ENCODE data around the gene CDK15. TPM values are rescaled to one million over a fixed set of nuclear protein-coding genes. Genes with fewer than 3 reads are reported as not detected.
"Not testable (repeated sequence)": the region's sequence is repeated elsewhere in the genome, so short reads cannot be mapped to it uniquely, and the experiment has no call there.

Gene CDK15
- total RNA-seq, 1 experiment from 2014 or later: not detected

DNA sequence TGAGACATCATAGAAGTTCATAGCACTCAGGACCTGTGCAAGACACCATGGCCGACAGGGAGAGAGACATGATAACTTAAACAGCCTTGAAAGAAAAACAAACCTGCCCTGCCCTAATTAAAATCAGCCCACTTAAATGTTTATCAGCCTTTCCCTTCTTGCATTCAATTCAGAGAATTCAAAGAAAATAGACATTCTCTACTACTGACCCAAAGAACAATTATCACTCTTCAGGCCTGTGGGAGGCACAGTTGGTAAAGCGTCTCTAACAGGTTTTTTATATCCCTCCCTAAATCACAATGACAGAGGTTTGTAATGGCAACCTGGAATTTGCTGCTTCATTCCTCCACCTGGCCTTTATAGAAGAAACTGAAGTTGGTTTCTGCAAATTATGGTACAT is 1.7 kb downstream of the CDK15 start:
- ChIA-PET POLR2A (interaction anchor here (0.6 kb wide), 1 partner anchor 38 kb away, joined by 4 read pairs; no protein-coding TSS in a partner anchor), CTCF (no interaction called here)
- H3K4me3 Mint-ChIP-seq: no peak overlapping the region
- H3K36me3 Mint-ChIP-seq: no peaks in the 10 kb centered on the region
- TF ChIP-seq ESRRA (CRISPR knock-in tag; IDR thresholded peaks at IDR 0.05; ENCODE audit: borderline replicate concordance): no peak
- no peak for TF ChIP-seq FOXP1 (CRISPR knock-in tag; IDR thresholded peaks at IDR 0.05; ENCODE audit: borderline replicate concordance)
- no peak for TF ChIP-seq NR1H2 (CRISPR knock-in tag; IDR thresholded peaks at IDR 0.05)
- no peak for TF ChIP-seq NR2C2 (CRISPR knock-in tag; IDR thresholded peaks at IDR 0.05)
- no peak for TF ChIP-seq ZNF317 (CRISPR knock-in tag; IDR thresholded peaks at IDR 0.05; ENCODE audit: borderline replicate concordance, low read depth)
- DNase-seq (ENCODE audit: low spot score) (no peak), ATAC-seq (no peak)
- no peaks in the 10 kb centered on the region for H3K9me3 Mint-ChIP-seq
- H3K27me3 Mint-ChIP-seq (ENCODE audit: low read depth): peaks cover 26% of the 10 kb centered on the region
- H3K27ac Mint-ChIP-seq: no peak overlapping the region
- peaks cover 11% of the 10 kb centered on the region for H3K4me1 Mint-ChIP-seq

DNA sequence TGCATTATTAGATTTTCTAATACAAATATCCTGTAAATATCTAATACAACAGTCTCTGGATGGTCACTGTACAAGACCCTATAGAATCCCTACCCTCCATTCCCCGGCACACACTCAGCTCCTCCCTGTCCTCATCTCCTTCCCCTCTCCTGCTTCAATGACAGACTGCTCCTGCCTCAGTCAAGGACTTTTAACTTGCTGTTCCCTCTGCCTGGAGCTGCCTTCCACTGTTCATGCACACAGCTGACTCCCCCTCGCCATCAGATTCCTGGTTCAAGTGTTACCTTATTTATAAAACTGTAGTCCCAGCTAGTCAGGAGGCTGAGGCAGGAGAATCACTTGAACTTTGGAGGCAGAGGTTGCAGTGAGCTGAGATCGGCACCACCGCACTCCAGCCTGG is 3.3 kb downstream of the CDK15 start:
- ChIA-PET CTCF (interaction anchor here (1.2 to 1.6 kb wide), 2 partner anchors 29 to 226 kb away, joined by 3 read pairs; partner anchors contain the start of gene ALS2), POLR2A (interaction anchor here (0.9 kb wide), 1 partner anchor 11 kb away, joined by 4 read pairs; no protein-coding TSS in a partner anchor)
- no peak for ATAC-seq
- Mint-ChIP-seq H3K27ac (no peak overlapping the region), H3K27me3 (ENCODE audit: low read depth) (peaks cover 26% of the 10 kb centered on the region), H3K36me3 (no peaks in the 10 kb centered on the region), H3K4me1 (peaks cover 21% of the 10 kb centered on the region), H3K9me3 (no peaks in the 10 kb centered on the region), H3K4me3 (no peak overlapping the region)
- no peak for DNase-seq (ENCODE audit: low spot score)
- TF ChIP-seq CTCF (IDR thresholded peaks at IDR 0.05) (no peak), OVOL2 (CRISPR knock-in tag; IDR thresholded peaks at IDR 0.05; ENCODE audit: borderline replicate concordance) (no peak), JAZF1 (CRISPR knock-in tag; IDR thresholded peaks at IDR 0.05) (no peak), ESRRA (CRISPR knock-in tag; IDR thresholded peaks at IDR 0.05; ENCODE audit: borderline replicate concordance) (no peak), ZNF219 (CRISPR knock-in tag; IDR thresholded peaks at IDR 0.05; ENCODE audit: borderline replicate concordance) (no peak), ZNF671 (CRISPR knock-in tag; IDR thresholded peaks at IDR 0.05) (no peak)
- TF ChIP-seq, protein P1, sequence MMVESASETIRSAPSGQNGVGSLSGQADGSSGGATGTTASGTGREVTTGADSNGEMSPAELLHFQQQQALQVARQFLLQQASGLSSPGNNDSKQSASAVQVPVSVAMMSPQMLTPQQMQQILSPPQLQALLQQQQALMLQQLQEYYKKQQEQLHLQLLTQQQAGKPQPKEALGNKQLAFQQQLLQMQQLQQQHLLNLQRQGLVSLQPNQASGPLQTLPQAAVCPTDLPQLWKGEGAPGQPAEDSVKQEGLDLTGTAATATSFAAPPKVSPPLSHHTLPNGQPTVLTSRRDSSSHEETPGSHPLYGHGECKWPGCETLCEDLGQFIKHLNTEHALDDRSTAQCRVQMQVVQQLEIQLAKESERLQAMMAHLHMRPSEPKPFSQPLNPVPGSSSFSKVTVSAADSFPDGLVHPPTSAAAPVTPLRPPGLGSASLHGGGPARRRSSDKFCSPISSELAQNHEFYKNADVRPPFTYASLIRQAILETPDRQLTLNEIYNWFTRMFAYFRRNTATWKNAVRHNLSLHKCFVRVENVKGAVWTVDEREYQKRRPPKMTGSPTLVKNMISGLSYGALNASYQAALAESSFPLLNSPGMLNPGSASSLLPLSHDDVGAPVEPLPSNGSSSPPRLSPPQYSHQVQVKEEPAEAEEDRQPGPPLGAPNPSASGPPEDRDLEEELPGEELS (CRISPR knock-in tag; IDR thresholded peaks at IDR 0.05): no peak

DNA sequence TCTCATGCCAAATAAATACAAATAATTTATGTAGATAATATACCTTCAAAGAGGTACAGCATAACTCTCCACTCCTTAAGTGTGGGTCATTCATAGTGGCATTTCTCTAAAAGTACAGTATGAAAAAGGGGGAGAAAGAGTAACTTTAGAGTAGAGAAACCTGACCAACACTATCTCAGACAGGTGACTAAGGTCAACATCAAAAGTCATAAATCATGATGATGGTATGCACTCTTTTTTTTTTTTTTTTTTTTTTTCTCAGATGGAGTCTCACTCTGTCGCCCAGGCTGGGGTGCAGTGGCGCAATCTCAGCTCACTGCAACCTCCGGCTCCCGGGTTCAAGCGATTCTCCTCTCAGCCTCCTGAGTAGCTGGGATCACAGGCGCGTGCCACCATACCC is 4.3 kb downstream of the CDK15 start:
- ChIA-PET CTCF (interaction anchor here (1.6 kb wide), 1 partner anchor 30 kb away, joined by 3 read pairs; the partner anchor contains the start of gene ALS2), POLR2A (interaction anchor here (0.6 to 0.9 kb wide), 2 partner anchors 10 to 1315 kb away, joined by 4 to 6 read pairs; no protein-coding TSS in a partner anchor)
- ATAC-seq; H3K27ac Mint-ChIP-seq; H3K9me3 Mint-ChIP-seq; H3K36me3 Mint-ChIP-seq; H3K4me3 Mint-ChIP-seq; DNase-seq (ENCODE audit: low spot score): not testable (repeated sequence)
- Mint-ChIP-seq H3K4me1 (peaks cover 21% of the 10 kb centered on the region), H3K27me3 (ENCODE audit: low read depth) (peaks cover 26% of the 10 kb centered on the region)

GRCh38 chr2:201813996-201814760 is 7.8 kb downstream of the CDK15 start:
- peaks cover 24% of the 10 kb centered on the region for H3K9me3 Mint-ChIP-seq
- H3K27me3 Mint-ChIP-seq (ENCODE audit: low read depth): 0 out of 2 replicates have a peak, but pooled peaks cover 7% of the 10 kb centered on the region
- no peak overlapping the region for H3K27ac Mint-ChIP-seq
- CTCF ChIA-PET: no interaction called here
- no peak for ATAC-seq
- TF ChIP-seq E2F1 (CRISPR knock-in tag; IDR thresholded peaks at IDR 0.05): no peak
- TF ChIP-seq ZNF121 (CRISPR knock-in tag; IDR thresholded peaks at IDR 0.05): no peak
- TF ChIP-seq, protein P2, sequence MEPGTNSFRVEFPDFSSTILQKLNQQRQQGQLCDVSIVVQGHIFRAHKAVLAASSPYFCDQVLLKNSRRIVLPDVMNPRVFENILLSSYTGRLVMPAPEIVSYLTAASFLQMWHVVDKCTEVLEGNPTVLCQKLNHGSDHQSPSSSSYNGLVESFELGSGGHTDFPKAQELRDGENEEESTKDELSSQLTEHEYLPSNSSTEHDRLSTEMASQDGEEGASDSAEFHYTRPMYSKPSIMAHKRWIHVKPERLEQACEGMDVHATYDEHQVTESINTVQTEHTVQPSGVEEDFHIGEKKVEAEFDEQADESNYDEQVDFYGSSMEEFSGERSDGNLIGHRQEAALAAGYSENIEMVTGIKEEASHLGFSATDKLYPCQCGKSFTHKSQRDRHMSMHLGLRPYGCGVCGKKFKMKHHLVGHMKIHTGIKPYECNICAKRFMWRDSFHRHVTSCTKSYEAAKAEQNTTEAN (CRISPR knock-in tag; IDR thresholded peaks at IDR 0.05): no peak
- TF ChIP-seq NFYB (CRISPR knock-in tag; conservative IDR thresholded peaks at IDR 0.05; ENCODE audit: low read depth): no peak
- TF ChIP-seq SMAD4 (CRISPR knock-in tag; IDR thresholded peaks at IDR 0.05): no peak
- no peak for TF ChIP-seq TEAD4 (CRISPR knock-in tag; IDR thresholded peaks at IDR 0.05)
- H3K36me3 Mint-ChIP-seq: peaks cover 10% of the 10 kb centered on the region
- POLR2A ChIA-PET: interaction anchor here (0.7 kb wide), 1 partner anchor 387 kb away, joined by 3 read pairs; no protein-coding TSS in a partner anchor
- H3K4me3 Mint-ChIP-seq: no peak overlapping the region
- H3K4me1 Mint-ChIP-seq: peaks cover 9% of the 10 kb centered on the region; the same call in 1 of the 2 replicates
- DNase-seq (ENCODE audit: low spot score): no peak

All from WTC11 (cell line).